Natural killer cell (primary cell): ENCODE results near the gene FAM234A. TPM values are rescaled to one million over a fixed set of nuclear protein-coding genes. Genes with fewer than 3 reads are reported as not detected.

Experiments used
- ATAC-seq, 3 donors: fragments of 150-1000 bp in 2 of 3; fragments of 200-7000 bp in 1 of 3; cut with Tn5 transposase; 1 replicate in 1 of 3; 2 replicates in 2 of 3; pipeline ENCODE4 v1.10.0; 2021; ENCODE audit warnings: mild to moderate bottlenecking in 2 of 3, moderate library complexity in 2 of 3
- DNase-seq, 2 donors: peaks; one replicate each; pipeline versions ENCODE4 v3.0.0 to v3.0.0-alpha.2; 2013 to 2021; ENCODE audit warnings: mixed read lengths in 1 of 2
- H3K27ac ChIP-seq: one replicate; pipeline ENCODE4 v1.5.1; 2013; ENCODE audit warnings: mild to moderate bottlenecking, low read length
- H3K27me3 ChIP-seq: one replicate; pipeline ENCODE4 v1.6.1; 2013; ENCODE audit warnings: low read length; ENCODE audit not compliant: control insufficient read depth, insufficient read depth
- H3K36me3 ChIP-seq: one replicate; pipeline ENCODE4 v1.6.1; 2013; ENCODE audit warnings: low read length; ENCODE audit not compliant: control insufficient read depth, insufficient read depth
- H3K4me1 ChIP-seq: one replicate; pipeline ENCODE4 v1.6.1; 2013; ENCODE audit warnings: low read length; ENCODE audit not compliant: control insufficient read depth, insufficient read depth
- H3K4me3 ChIP-seq: one replicate; pipeline ENCODE4 v1.5.1; 2013; ENCODE audit warnings: low read length
- H3K9me3 ChIP-seq: one replicate; pipeline ENCODE4 v1.6.1; 2013; ENCODE audit warnings: low read length; ENCODE audit not compliant: control insufficient read depth, insufficient read depth
- H3K27ac Mint-ChIP-seq, 2 donors: one replicate each; pipeline ENCODE4 v1.8.0; 2022; ENCODE audit warnings: mild to moderate bottlenecking in 2 of 2, mixed read lengths in 2 of 2, moderate library complexity in 1 of 2
- H3K27me3 Mint-ChIP-seq, 2 donors: one replicate each; pipeline ENCODE4 v1.8.0; 2022; ENCODE audit warnings: low read depth in 2 of 2, mixed read lengths in 2 of 2
- H3K36me3 Mint-ChIP-seq: one replicate; pipeline ENCODE4 v1.8.0; 2022; ENCODE audit warnings: mixed read lengths
- H3K4me1 Mint-ChIP-seq, 2 donors: one replicate each; pipeline ENCODE4 v1.8.0; 2022; ENCODE audit warnings: mixed read lengths in 2 of 2
- H3K4me3 Mint-ChIP-seq: one replicate; pipeline ENCODE4 v1.8.0; 2022; ENCODE audit warnings: mild to moderate bottlenecking, moderate library complexity, mixed read lengths
- H3K9me3 Mint-ChIP-seq, 2 donors: one replicate each; pipeline ENCODE4 v1.8.0; 2022; ENCODE audit warnings: mixed read lengths in 2 of 2
- WGBS: methylation state at CpG from one replicate; pipeline ENCODE4 v1.1.7; 2013; ENCODE audit warnings: missing lambda C conversion rate; ENCODE audit not compliant: insufficient coverage; 5-methylcytosine and 5-hydroxymethylcytosine counted together
- intact Hi-C: fragments of 100-400 bp; cut with micrococcal nuclease; formaldehyde crosslinking; loops from one replicate; pipeline ENCODE4 v1.14.2; 2022
- total RNA-seq, 4 donors: library from RNA; stranded (reverse); fragments of 120-200 nt in 1 of 4; gene quantifications; one replicate each; pipeline versions ENCODE4 v1.2.3 to v1.2.4, GENCODE V29; 2013 to 2022
- TF ChIP-seq, protein P1 (sequence below): fragments of 200-600 bp; IDR thresholded peaks from one replicate; pipeline ENCODE4 v1.8.0; 2022; ENCODE audit warnings: antibody characterized with exemption

FAM234A gene
- total RNA-seq, 3 donors from 2014 or later (not counting 1 experiment from before 2014, with no cell fraction given): 32.4 to 42.6 (median 40.7) TPM

GRCh38 chr16:293043-293775, 58.6 kb downstream of the FAM234A start:
- intact Hi-C loops: no loop called here
- Mint-ChIP-seq H3K9me3 (no peaks in the 10 kb centered on the region), H3K27me3 (no peaks in the 10 kb centered on the region), H3K27ac (no peak overlapping the region), H3K4me3 (no peak overlapping the region), H3K4me1 (peaks cover 7 to 12% of the 10 kb centered on the region in 2 donors), H3K36me3 (no peaks in the 10 kb centered on the region)
- no peaks in the 10 kb centered on the region for H3K9me3 ChIP-seq
- DNase-seq (no peak), ATAC-seq (no peak)
- H3K27me3 ChIP-seq: no peaks in the 10 kb centered on the region
- peaks cover 3% of the 10 kb centered on the region for H3K4me1 ChIP-seq
- H3K27ac ChIP-seq: no peak overlapping the region
- TF ChIP-seq, protein P1, sequence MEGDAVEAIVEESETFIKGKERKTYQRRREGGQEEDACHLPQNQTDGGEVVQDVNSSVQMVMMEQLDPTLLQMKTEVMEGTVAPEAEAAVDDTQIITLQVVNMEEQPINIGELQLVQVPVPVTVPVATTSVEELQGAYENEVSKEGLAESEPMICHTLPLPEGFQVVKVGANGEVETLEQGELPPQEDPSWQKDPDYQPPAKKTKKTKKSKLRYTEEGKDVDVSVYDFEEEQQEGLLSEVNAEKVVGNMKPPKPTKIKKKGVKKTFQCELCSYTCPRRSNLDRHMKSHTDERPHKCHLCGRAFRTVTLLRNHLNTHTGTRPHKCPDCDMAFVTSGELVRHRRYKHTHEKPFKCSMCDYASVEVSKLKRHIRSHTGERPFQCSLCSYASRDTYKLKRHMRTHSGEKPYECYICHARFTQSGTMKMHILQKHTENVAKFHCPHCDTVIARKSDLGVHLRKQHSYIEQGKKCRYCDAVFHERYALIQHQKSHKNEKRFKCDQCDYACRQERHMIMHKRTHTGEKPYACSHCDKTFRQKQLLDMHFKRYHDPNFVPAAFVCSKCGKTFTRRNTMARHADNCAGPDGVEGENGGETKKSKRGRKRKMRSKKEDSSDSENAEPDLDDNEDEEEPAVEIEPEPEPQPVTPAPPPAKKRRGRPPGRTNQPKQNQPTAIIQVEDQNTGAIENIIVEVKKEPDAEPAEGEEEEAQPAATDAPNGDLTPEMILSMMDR: no peak
- WGBS: 93% methylated on average over 24 of the region's 32 CpGs
- peaks cover 72% of the 10 kb centered on the region for H3K36me3 ChIP-seq
- H3K4me3 ChIP-seq: no peak overlapping the region

DNA sequence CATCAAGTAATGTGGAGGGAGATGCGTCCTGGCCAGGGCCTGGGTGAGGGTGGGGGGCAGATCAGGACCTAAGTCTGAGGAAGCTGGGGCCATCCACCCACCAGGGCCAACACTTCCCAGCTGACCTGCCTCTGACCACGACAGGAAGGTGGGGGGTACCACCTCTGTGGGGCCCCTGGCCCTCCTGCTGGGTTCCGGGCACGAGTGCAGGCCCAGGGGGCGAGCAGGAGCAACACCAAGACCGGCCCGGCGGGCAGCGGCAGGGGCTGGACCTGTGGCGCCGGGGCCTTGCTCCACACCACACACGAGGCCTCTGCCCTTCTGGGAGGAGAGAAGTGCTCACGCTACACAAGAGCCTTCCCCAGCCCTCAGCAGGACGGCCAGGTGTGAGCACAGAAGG, 61.7 kb downstream of the FAM234A start:
- H3K27me3 Mint-ChIP-seq: no peaks in the 10 kb centered on the region
- TF ChIP-seq, protein P1: no peak
- no peak overlapping the region for H3K27ac Mint-ChIP-seq
- Histone ChIP-seq H3K27ac (no peak overlapping the region), H3K9me3 (no peaks in the 10 kb centered on the region), H3K4me1 (peaks cover 3% of the 10 kb centered on the region), H3K36me3 (peaks cover 45% of the 10 kb centered on the region), H3K27me3 (no peaks in the 10 kb centered on the region), H3K4me3 (no peak overlapping the region)
- 88% methylated on average over 14 of the region's 14 CpGs for WGBS
- intact Hi-C loops: no loop called here
- no peak overlapping the region for H3K4me3 Mint-ChIP-seq
- ATAC-seq: no peak
- H3K36me3 Mint-ChIP-seq: no peaks in the 10 kb centered on the region
- DNase-seq: no peak
- H3K4me1 Mint-ChIP-seq: peaks cover 7 to 12% of the 10 kb centered on the region in 2 donors
- no peaks in the 10 kb centered on the region for H3K9me3 Mint-ChIP-seq

DNA sequence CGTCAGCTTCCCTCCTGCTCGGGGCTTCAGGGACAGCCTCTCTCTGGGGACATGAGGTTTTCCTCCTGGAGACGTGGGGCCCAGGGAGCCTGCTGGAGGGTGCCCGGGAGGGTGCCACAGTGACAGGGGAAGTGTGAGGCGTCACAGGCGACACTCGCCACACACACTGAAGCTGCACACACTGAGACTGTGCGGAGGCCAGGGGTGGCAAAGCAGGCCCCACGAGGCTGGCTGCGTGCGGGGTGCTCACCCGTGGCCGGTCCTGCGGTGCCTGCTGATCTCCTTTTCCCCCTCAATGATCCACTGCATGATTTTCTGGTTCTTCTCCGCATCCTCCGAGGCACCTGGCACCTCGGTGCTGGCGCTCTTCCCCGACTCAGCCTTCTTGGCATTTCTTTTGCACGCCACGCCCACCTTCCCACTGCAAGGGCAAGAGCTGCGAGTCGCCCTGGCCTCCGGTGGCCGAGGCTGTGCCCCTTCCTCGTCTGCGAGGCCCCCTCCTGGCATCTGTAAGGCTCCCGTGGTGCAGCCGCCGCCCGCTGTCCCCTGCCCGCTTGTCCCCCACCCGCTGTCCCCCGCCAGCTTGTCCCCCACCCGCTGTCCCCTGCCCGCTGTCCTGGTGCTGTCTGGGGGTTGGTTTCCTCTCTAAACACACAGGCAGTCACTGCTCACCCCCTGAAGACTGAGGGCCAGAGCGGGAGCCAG, 62.3 kb downstream of the FAM234A start:
- ATAC-seq: no peak
- Histone ChIP-seq H3K4me3 (no peak overlapping the region), H3K9me3 (no peaks in the 10 kb centered on the region), H3K27me3 (no peaks in the 10 kb centered on the region), H3K27ac (no peak overlapping the region), H3K4me1 (no peaks in the 10 kb centered on the region), H3K36me3 (peaks cover 42% of the 10 kb centered on the region)
- H3K9me3 Mint-ChIP-seq: no peaks in the 10 kb centered on the region
- DNase-seq: no peak
- no peaks in the 10 kb centered on the region for H3K36me3 Mint-ChIP-seq
- H3K27me3 Mint-ChIP-seq: no peaks in the 10 kb centered on the region
- peak overlapping the region in 1 of 2 donors; percentile 14 for H3K27ac Mint-ChIP-seq
- 86% methylated on average over 33 of the region's 37 CpGs for WGBS
- intact Hi-C loops: no loop called here
- peaks cover under 1 to 5% of the 10 kb centered on the region in 2 donors for H3K4me1 Mint-ChIP-seq
- TF ChIP-seq, protein P1: no peak
- no peak overlapping the region for H3K4me3 Mint-ChIP-seq
